ENCODE data around the gene ZSWIM6. TPM values are rescaled to one million over a fixed set of nuclear protein-coding genes. Genes with fewer than 3 reads are reported as not detected.

ZSWIM6 gene
- total RNA-seq, 2 experiments from 2014 or later: 0.06 to 0.17 TPM

- Histone ChIP-seq H3K4me2 (ENCODE audit: low read length) (no peak overlapping the region), H4K20me1 (ENCODE audit: insufficient read depth, low read length) (no peaks in the 10 kb centered on the region), H2AFZ (ENCODE audit: low read length) (no peak overlapping the region), H3K4me1 (ENCODE audit: insufficient read depth, low read length, poor library complexity, severe bottlenecking) (no peaks in the 10 kb centered on the region), H3K27ac (ENCODE audit: low read depth, low read length, poor library complexity, severe bottlenecking) (no peak overlapping the region), H3K9me3 (ENCODE audit: low read length) (no peaks in the 10 kb centered on the region), H3K9me2 (ENCODE audit: insufficient read depth, low read length) (no peaks in the 10 kb centered on the region), H3K36me3 (ENCODE audit: insufficient read depth, low read length) (no peaks in the 10 kb centered on the region), H3K4me3 (ENCODE audit: low read depth, low read length, poor library complexity, severe bottlenecking) (no peak overlapping the region), H3K79me2 (ENCODE audit: insufficient read depth, low read depth, low read length) (no peaks in the 10 kb centered on the region)
- no peak for DNase-seq (ENCODE audit: low spot score)
- BruUV-seq (replicated peaks): no TSS peak
- intact Hi-C loops (cut with micrococcal nuclease; ENCODE audit: unreplicated experiment): no loop called here
- ChIA-PET CTCF (ENCODE audit: unreplicated experiment) (no interaction called here), POLR2A (interaction anchor here (0.7 kb wide), 1 partner anchor 378 kb away, joined by 3 read pairs; no protein-coding TSS in a partner anchor)
- no peak for TF ChIP-seq EZH2phosphoT487 (IDR thresholded peaks at IDR 0.05; ENCODE audit: borderline replicate concordance, low read depth, low read length)
- TF ChIP-seq CTCF (conservative IDR thresholded peaks at IDR 0.05; ENCODE audit: low read length): no peak
These were observed 103.3 kb downstream of the ZSWIM6 start for GRCh38 chr5:61435368-61435767.

- no peak overlapping the region for H3K4me2 ChIP-seq (ENCODE audit: low read length)
- H4K20me1 ChIP-seq (ENCODE audit: insufficient read depth, low read length): no peaks in the 10 kb centered on the region
- H2AFZ ChIP-seq (ENCODE audit: low read length): no peak overlapping the region
- ChIA-PET CTCF (ENCODE audit: unreplicated experiment) (no interaction called here), POLR2A (no interaction called here)
- H3K4me3 ChIP-seq (ENCODE audit: low read depth, low read length, poor library complexity, severe bottlenecking): no peak overlapping the region
- no peaks in the 10 kb centered on the region for H3K36me3 ChIP-seq (ENCODE audit: insufficient read depth, low read length)
- no peaks in the 10 kb centered on the region for H3K79me2 ChIP-seq (ENCODE audit: insufficient read depth, low read depth, low read length)
- H3K9me3 ChIP-seq (ENCODE audit: low read length): peaks cover 13% of the 10 kb centered on the region; the same call in 1 of the 2 replicates
- H3K27ac ChIP-seq (ENCODE audit: low read depth, low read length, poor library complexity, severe bottlenecking): no peak overlapping the region
- TF ChIP-seq CTCF (conservative IDR thresholded peaks at IDR 0.05; ENCODE audit: low read length) (no peak), EZH2phosphoT487 (IDR thresholded peaks at IDR 0.05; ENCODE audit: borderline replicate concordance, low read depth, low read length) (no peak)
- intact Hi-C loops (cut with micrococcal nuclease; ENCODE audit: unreplicated experiment): no loop called here
- no TSS peak for BruUV-seq (replicated peaks)
- H3K4me1 ChIP-seq (ENCODE audit: insufficient read depth, low read length, poor library complexity, severe bottlenecking): no peaks in the 10 kb centered on the region
- no peak for DNase-seq (ENCODE audit: low spot score)
- no peaks in the 10 kb centered on the region for H3K9me2 ChIP-seq (ENCODE audit: insufficient read depth, low read length)
These were observed 106.4 kb downstream of the ZSWIM6 start for GRCh38 chr5:61438298-61438970.

DNA sequence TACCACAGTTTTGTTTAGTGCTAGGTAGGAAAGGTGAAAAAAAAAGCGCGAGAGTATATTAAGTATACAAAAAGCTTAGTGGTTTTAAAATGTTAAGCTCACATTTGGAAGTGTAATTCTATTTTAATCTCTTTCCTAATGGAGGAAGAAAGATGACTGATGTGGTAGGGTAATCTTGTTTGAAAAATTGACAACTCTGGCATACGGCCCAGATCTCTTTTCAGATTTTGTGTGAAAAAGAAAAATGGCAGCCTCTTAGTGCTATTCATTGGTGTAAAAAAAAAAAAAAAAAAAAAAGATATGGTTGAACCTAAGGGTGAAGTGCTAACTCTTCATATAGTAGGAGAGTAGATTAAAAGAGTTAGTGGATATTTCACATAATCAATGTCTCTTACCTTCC is 108.0 kb downstream of the ZSWIM6 start:
- Histone ChIP-seq H3K4me1 (ENCODE audit: insufficient read depth, low read length, poor library complexity, severe bottlenecking) (no peaks in the 10 kb centered on the region), H3K4me3 (ENCODE audit: low read depth, low read length, poor library complexity, severe bottlenecking) (no peak overlapping the region), H3K79me2 (ENCODE audit: insufficient read depth, low read depth, low read length) (no peaks in the 10 kb centered on the region), H2AFZ (ENCODE audit: low read length) (no peak overlapping the region), H3K36me3 (ENCODE audit: insufficient read depth, low read length) (no peaks in the 10 kb centered on the region), H4K20me1 (ENCODE audit: insufficient read depth, low read length) (no peaks in the 10 kb centered on the region), H3K4me2 (ENCODE audit: low read length) (no peak overlapping the region), H3K27ac (ENCODE audit: low read depth, low read length, poor library complexity, severe bottlenecking) (no peak overlapping the region), H3K9me2 (ENCODE audit: insufficient read depth, low read length) (no peaks in the 10 kb centered on the region), H3K9me3 (ENCODE audit: low read length) (peaks cover 13% of the 10 kb centered on the region; the same call in 1 of the 2 replicates)
- no TSS peak for BruUV-seq (replicated peaks)
- CTCF ChIA-PET (ENCODE audit: unreplicated experiment): no interaction called here
- POLR2A ChIA-PET: no interaction called here
- no peak for DNase-seq (ENCODE audit: low spot score)
- TF ChIP-seq CTCF (conservative IDR thresholded peaks at IDR 0.05; ENCODE audit: low read length) (no peak), EZH2phosphoT487 (IDR thresholded peaks at IDR 0.05; ENCODE audit: borderline replicate concordance, low read depth, low read length) (no peak)
- intact Hi-C loops (cut with micrococcal nuclease; ENCODE audit: unreplicated experiment): no loop called here
